Measurements from ENCODE around the gene PRAME. TPM values are rescaled to one million over a fixed set of nuclear protein-coding genes. Genes with fewer than 3 reads are reported as not detected.

PRAME gene
- total RNA-seq, 4 donors from 2014 or later: not detected

- Histone ChIP-seq H3K4me1 (no peaks in the 10 kb centered on the region), H3K27me3 (peaks cover 36% of the 10 kb centered on the region), H3K27ac (no peak overlapping the region), H3K36me3 (no peaks in the 10 kb centered on the region), H3K4me3 (no peak overlapping the region), H3K9me3 (no peaks in the 10 kb centered on the region)
- TF ChIP-seq EP300 (IDR thresholded peaks at IDR 0.05) (no peak), POLR2A (IDR thresholded peaks at IDR 0.05) (no peak), POLR2AphosphoS5 (IDR thresholded peaks at IDR 0.05) (no peak), CTCF (IDR thresholded peaks at IDR 0.05) (no peak)
- ATAC-seq: no peak
- 60 to 71% methylated on average over 1 to 6 of the region's 6 CpGs for WGBS, 2 donors (ENCODE audit: low coverage in 1 of 2)
Measured at GRCh38 chr22:22523494-22523893, 35.6 kb downstream of the PRAME start.

- Histone ChIP-seq H3K27me3 (peaks cover 50% of the 10 kb centered on the region), H3K27ac (no peak overlapping the region), H3K4me3 (no peak overlapping the region), H3K4me1 (no peaks in the 10 kb centered on the region), H3K9me3 (no peaks in the 10 kb centered on the region), H3K36me3 (no peaks in the 10 kb centered on the region)
- no peak for ATAC-seq
- 70 to 79% methylated on average over 2 to 7 of the region's 8 CpGs for WGBS, 2 donors (ENCODE audit: low coverage in 1 of 2)
- TF ChIP-seq POLR2AphosphoS5 (IDR thresholded peaks at IDR 0.05) (no peak), EP300 (IDR thresholded peaks at IDR 0.05) (no peak), CTCF (IDR thresholded peaks at IDR 0.05) (no peak), POLR2A (IDR thresholded peaks at IDR 0.05) (no peak)
Measured at GRCh38 chr22:22521631-22522030, 37.4 kb downstream of the PRAME start.

GRCh38 chr22:22520667-22521602, 38.1 kb downstream of the PRAME start:
- H3K4me3 ChIP-seq: no peak overlapping the region
- H3K27ac ChIP-seq: no peak overlapping the region
- H3K27me3 ChIP-seq: peaks cover 54% of the 10 kb centered on the region
- no peaks in the 10 kb centered on the region for H3K36me3 ChIP-seq
- no peaks in the 10 kb centered on the region for H3K9me3 ChIP-seq
- no peak for ATAC-seq
- no peaks in the 10 kb centered on the region for H3K4me1 ChIP-seq
- 60 to 76% methylated on average over 6 to 9 of the region's 12 CpGs for WGBS, 2 donors (ENCODE audit: low coverage in 1 of 2)
- TF ChIP-seq CTCF (IDR thresholded peaks at IDR 0.05): no peak
- no peak for TF ChIP-seq POLR2A (IDR thresholded peaks at IDR 0.05)
- no peak for TF ChIP-seq EP300 (IDR thresholded peaks at IDR 0.05)
- no peak for TF ChIP-seq POLR2AphosphoS5 (IDR thresholded peaks at IDR 0.05)

GRCh38 chr22:22520020-22520656, 38.9 kb downstream of the PRAME start, which contains the start of gene ZNF280A:
Gene ZNF280A, minus strand, starts transcription at chr22:22520270. Its CDS starts 4,640 bp downstream, at chr22:22515630.
- Histone ChIP-seq H3K9me3 (no peaks in the 10 kb centered on the region), H3K27ac (no peak within 1 kb of the TSS), H3K36me3 (no peaks in the 10 kb centered on the region), H3K4me3 (no peak within 1 kb of the TSS), H3K27me3 (peaks cover 58% of the 10 kb centered on the region), H3K4me1 (no peaks in the 10 kb centered on the region)
- WGBS, 2 donors (ENCODE audit: low coverage in 1 of 2): 50 to 75% methylated on average over 10 of the region's 12 CpGs
- TF ChIP-seq POLR2AphosphoS5 (IDR thresholded peaks at IDR 0.05) (no peak), CTCF (IDR thresholded peaks at IDR 0.05) (no peak), POLR2A (IDR thresholded peaks at IDR 0.05) (no peak), EP300 (IDR thresholded peaks at IDR 0.05) (no peak)
- no peak for ATAC-seq

All from gastroesophageal sphincter (tissue), 4 donors.